HL-60/S4 (cell line): Measurements from ENCODE around the gene RNASEH2B.

ENCODE experiments used
- in situ Hi-C: fragments of 300-500 bp; cut with MboI; formaldehyde crosslinking; loops from 2 replicates; pipeline ENCODE4 v1.14.3; 2022; ENCODE audit warnings: low sequenced_read_pairs

RNASEH2B gene

DNA sequence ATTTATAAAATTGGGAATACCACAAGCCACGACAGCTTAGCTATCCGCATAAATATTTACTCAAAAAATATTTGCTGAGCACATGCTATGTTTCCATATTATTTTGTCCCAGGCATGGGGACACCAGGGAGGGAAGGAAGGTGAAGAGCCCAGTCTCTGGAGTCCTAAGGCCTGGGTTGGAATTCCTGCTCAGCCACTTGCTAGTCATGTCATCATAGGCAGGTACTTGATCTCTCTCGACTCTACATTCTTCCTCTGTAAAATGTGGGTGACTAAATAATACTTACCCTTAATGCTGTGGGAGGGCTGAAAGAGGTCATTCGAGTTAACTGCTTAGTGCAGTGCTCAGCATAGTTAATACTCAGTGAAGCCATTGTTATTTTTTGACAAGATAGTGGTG, 4.3 kb upstream of the RNASEH2B start:
- in situ Hi-C loops, result loop anchor here (25.0 kb wide), 1 partner anchor 918 kb away; the partner anchor contains the start of gene TRIM13

DNA sequence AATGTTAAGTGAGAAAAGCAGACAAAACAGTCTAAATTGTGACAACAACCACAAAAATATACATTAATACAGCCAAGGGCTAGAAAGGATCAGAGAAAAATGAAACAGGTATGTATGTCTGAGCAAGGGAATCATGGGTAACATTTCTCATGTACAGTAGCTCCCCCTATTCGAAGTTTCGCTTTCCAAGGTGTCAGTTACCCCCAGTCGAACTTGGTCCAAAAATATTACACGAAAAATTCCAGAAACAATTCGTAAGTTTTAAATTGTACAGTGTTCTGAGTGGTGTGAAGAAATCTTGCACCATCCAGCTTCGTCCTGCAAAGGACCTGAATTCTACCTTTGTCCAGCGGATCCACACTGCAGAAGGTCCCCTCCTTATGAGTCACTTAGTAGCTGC, 1.8 kb upstream of the RNASEH2B start:
- in situ Hi-C loops, result loop anchor here (25.0 kb wide), 1 partner anchor 920 kb away; the partner anchor contains the start of gene TRIM13

GRCh38 chr13:50908371-50908770, 1.2 kb upstream of the RNASEH2B start:
- in situ Hi-C loops, result loop anchor here (25.0 kb wide), 1 partner anchor 921 kb away; the partner anchor contains the start of gene TRIM13

DNA sequence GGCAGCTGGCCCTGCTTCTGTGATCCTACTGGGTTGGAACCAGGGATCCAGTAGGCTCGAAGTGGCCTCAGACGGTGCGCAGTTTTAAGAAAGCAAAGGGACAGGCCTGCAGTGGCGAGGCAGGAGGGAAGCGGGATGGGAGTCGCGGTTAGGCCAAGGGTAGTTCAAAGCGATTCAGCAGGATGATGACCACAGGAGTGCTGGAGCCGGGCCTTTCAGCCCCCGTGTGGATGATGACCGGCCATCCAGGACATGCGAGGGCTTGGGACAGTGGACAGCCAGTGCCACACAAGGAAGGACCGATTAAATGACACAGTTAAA, 854 bp downstream of the RNASEH2B start:
- in situ Hi-C loops, result loop anchor here (25.0 kb wide), 1 partner anchor 923 kb away; the partner anchor contains the start of gene TRIM13

DNA sequence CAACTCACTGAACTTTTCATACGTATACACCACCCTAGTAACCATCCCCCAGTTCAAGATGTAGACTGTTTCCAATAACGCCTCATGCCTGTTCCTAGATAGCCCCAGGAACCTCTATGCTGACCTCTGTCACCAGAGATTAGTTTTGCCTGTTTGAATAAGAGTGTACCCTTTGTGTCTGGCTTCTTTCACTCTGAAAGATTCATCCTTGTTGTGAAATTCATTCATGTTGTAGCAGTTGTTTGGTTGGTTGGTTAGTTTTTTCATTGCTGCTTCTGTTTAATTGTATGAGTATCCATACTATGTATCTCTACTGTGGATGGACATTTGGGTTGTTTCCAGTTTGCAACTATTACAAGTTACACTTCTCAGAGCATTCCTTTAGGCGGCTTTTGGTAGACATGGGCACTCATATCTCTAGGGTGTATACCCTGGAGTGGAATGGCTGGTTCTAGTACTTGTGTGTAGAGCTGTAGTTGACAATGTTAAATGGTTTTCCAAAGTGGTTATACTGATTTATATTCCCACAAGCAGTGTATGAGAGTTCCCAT, 1.6 kb downstream of the RNASEH2B start:
- in situ Hi-C loops, result loop anchor here (25.0 kb wide), 1 partner anchor 924 kb away; the partner anchor contains the start of gene TRIM13

DNA sequence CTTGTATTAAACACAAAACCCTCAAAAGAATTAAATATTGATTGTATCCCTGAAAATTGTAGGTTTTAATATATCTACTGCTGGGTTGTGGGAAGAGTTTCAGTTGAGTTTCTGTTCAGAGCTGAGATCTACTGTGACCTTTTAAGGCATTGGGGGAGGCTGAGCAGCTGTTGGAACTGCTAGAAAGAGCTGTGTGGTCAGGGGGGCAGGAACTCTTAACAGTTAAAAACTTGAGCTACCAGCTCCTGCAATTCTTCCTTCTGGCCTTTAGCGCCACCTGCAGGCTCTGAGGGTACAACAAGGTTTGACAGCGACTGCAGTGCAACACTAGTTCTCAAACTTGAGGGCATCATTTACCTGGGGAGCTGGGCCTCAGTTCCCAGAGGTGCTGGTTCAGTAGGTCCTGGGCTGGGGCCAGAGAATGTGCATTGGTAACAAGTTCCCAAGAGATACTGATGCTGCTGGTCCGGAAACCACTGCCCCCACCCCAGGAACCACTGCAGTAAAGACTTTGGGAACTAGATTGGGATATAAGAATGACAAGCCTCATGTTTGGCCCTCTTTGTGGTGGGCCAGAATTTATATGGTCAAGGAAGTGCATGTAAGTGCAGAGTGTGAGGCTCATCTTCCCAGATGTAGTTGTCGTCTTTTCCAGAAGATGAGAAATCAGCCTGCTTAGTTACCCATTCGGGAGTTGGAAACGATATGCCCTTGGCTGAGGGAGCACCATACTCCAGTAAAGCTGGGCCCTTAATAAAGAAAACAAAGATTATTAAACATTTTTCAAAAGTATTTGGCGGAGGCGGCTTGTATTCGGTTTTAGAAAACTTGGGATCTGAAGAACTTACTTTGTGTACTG, 2.6 kb downstream of the RNASEH2B start:
- in situ Hi-C loops, result loop anchor here (25.0 kb wide), 1 partner anchor 925 kb away; the partner anchor contains the start of gene TRIM13

DNA sequence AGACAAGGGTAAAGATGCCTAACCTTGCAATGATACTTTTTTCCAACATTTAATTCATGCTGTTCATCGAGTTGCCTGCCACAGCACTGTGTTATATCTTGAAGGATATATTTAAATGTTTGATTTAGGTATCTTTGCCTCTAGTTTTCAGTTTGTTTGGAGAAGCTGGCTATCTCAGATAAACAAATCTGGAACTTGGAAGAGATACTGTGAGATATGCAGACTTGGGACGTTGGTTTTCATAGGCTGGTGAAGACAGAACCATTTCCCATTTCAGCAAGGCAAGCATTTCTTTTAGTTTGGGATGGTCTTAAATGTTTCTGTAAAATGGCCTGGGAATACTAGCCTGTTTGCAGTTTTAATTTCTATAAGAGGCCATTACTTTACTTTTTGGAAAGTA, 3.3 kb downstream of the RNASEH2B start:
- in situ Hi-C loops, result loop anchor here (25.0 kb wide), 1 partner anchor 926 kb away; the partner anchor contains the start of gene TRIM13

DNA sequence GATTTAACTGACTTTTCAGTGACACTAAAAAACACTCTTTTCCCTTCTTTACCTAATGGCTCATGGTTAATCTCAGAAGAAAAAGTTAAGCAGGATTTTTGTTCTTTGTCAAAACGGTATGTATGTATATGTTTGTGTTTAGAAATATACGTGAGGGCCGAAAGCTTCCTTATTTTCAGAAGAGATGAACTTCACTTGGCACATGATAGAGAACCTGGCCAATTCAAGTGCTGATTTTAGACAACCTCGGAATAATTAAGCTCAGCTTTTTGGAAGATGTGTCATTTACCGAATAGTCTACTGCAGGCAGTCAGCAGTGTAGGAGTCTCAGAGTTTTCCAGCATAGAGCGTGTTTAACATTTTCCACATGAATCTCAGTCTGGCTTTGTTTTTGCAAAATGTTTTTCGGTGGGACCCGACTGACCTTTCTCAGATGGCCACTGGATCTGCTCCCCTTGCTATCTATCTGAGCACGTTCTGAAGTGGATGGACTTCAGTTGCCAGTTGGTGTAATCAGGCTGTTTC, 4.6 kb downstream of the RNASEH2B start:
- in situ Hi-C loops, result loop anchor here (25.0 kb wide), 1 partner anchor 927 kb away; the partner anchor contains the start of gene TRIM13

GRCh38 chr13:50914848-50915247, 5.3 kb downstream of the RNASEH2B start:
- in situ Hi-C loops, result loop anchor here (25.0 kb wide), 1 partner anchor 928 kb away; the partner anchor contains the start of gene TRIM13

GRCh38 chr13:50915565-50915964, 6.0 kb downstream of the RNASEH2B start:
- in situ Hi-C loops, result loop anchor here (25.0 kb wide), 1 partner anchor 928 kb away; the partner anchor contains the start of gene TRIM13

GRCh38 chr13:50916701-50917184, 7.2 kb downstream of the RNASEH2B start:
- in situ Hi-C loops, result loop anchor here (25.0 kb wide), 1 partner anchor 929 kb away; the partner anchor contains the start of gene TRIM13

- in situ Hi-C loops, result loop anchor here (25.0 kb wide), 1 partner anchor 930 kb away; the partner anchor contains the start of gene TRIM13
Observed at GRCh38 chr13:50917572-50917971, 8.0 kb downstream of the RNASEH2B start.

DNA sequence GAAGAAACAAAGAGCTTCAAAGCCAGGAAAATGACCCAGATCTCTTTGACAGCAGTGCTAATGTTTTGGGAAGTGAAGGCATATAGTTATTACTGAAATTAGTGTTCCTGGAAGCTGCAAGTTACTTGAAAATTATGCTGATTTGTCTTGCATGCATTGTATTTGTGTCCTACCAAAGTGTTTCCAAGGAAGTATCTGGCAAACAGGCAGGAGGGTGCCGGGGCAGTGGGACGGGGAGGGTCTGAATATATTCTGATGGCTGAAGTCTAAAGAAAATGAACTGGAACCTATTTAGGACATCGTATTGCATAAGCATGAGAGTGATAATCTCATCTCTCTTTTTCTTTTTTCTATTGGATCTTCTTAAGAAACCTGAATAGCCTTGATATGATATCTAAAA, 9.0 kb downstream of the RNASEH2B start:
- in situ Hi-C loops, result loop anchor here (25.0 kb wide), 1 partner anchor 931 kb away; the partner anchor contains the start of gene TRIM13

DNA sequence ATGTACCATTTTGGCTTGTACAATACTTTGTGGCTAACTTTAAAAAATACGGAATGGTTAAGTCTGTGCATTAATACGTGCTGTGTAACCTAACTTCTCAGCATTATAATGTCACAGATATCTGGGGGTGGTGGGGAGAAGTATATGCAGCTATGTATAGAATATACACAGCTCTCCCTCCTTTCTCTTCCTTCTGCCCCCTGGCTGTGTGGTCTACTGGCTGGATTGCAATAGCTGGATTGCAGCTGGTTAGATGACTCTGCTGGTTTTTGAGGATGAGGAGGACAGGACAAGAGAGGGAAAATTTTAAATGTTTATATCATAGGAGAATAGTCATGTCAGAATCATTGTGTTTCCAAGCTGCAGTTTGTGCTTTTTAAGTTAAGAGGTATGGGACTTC, 9.7 kb downstream of the RNASEH2B start:
- in situ Hi-C loops, result loop anchor here (25.0 kb wide), 1 partner anchor 932 kb away; the partner anchor contains the start of gene TRIM13

DNA sequence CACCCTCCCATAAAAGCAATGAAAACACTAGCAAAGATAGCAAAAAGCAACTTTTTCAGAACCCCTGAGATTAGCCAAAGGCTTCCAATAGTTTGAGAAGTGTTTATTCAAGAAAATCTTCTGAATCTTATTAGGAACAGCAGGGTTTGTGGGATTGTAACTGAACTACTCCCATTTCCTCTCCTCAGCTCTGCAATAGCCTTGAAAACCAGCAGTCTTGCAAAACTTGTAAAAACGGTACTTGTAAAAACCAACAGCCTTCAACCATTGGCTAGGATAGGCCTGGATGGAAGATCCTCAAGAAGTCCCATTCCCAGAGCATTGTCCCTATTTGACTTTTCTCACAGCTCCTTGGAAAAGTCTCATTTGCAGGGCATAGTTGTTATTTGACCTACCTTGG, 12.1 kb downstream of the RNASEH2B start:
- in situ Hi-C loops, result loop anchor here (25.0 kb wide), 1 partner anchor 934 kb away; the partner anchor contains the start of gene TRIM13

DNA sequence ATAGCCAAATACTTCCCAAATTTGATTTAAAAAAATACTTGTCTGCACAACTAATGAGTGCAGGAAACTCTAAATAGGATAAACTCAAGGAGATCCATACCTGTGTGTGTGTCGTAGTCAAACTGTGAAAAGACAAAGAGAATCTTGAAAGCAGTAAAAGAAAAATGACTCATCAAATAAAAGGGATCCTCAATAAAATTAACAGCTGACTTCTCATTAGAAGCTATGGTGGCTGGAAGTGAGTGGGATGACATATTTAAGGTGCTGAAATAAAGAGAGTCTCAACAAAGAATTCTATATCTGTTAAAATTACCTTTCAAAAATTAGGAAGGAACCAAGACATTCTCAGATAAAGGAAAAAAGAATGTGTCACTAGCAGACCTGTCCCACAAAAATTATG, 13.7 kb downstream of the RNASEH2B start:
- in situ Hi-C loops, result loop anchor here (25.0 kb wide), 1 partner anchor 936 kb away; the partner anchor contains the start of gene TRIM13

DNA sequence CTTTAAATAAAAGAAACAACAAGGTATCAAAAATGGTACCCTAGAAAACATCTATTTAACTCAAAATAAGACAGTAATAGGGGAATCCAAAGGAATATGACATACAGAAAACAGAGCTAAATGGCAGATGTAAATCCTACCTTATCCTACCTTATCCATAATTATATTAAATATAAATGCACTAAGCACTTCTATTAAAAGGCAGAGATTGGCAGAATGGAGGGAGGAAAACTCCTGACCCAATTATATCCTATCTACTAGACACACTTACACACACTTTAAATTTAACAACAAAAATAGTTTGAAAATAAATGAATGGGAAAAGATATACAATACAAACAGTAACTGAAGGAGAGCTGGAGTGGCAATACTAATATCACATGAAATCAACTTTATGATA, 14.4 kb downstream of the RNASEH2B start:
- in situ Hi-C loops, result loop anchor here (25.0 kb wide), 1 partner anchor 937 kb away; the partner anchor contains the start of gene TRIM13

- in situ Hi-C loops, result no loop called here
Observed at GRCh38 chr13:50927701-50928100, 18.1 kb downstream of the RNASEH2B start.

DNA sequence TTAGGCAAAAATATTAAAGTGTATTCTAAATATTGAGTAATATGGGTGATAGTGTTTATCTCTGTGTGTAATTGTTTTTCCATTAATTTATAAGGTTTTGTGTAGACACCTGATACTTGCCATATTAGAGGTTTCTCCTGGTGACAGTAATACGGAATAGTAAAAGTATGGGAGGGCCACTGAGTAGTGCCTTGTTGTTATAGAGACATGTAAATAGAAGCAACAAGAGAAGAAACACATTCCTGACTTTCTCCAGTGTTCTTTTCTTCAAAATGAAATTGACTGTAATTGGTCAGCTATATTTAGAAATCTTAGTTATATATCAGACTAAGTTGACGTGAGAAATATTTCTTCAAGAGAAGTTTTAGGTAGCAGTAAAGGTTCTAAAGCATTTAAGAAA, 18.5 kb downstream of the RNASEH2B start:
- in situ Hi-C loops, result no loop called here

DNA sequence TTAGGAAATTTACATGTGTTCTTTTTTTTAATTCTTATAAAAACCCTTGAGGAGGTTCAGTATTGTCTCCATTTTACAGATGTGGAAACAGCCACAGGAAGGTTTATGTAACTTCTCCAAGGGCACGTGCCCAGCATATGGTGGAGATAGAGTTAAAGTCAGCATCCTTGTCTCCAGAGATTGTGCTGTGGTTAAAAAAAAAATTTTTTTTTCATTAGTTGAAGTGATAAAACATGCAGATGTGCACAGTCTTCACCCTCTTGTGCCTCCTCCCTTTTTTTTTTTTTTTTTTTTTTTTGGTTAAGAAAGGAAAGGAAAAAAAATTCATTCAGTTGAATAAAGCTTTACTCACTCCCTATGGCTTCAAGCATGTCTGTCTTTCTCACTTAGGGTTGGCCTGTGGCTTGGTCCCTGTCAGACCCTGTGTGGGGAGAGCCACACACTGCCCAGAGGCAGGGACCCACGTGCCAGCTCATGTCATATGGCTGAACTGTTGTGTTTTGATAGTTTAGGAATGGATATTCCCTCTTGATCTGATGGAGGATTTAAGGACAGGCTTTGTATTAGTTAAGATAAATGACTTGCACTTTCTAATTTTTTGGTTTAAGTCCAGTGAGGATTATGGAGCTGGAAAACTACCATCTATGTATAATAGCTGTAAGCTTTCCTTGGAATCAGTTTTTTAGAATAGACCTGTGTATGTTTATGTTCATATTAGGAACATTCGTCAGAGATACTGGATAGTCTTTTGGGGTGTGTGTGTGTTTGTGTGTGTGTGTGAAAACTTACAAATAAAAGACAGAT, 19.3 kb downstream of the RNASEH2B start:
- in situ Hi-C loops, result no loop called here
